ENCODE measurements around the gene TEDC1. TPM values are rescaled to one million over a fixed set of nuclear protein-coding genes. Genes with fewer than 3 reads are reported as not detected.

Gene TEDC1
- polyA plus RNA-seq, 2 donors = 11.8 to 17.6 TPM

GRCh38 chr14:105484069-105484996 is 6.7 kb upstream of the TEDC1 start:
- H3K4me1 ChIP-seq (ENCODE audit: control insufficient read depth in 2 of 2, insufficient read depth in 2 of 2, low read length in 1 of 2) = peaks cover 14 to 57% of the 10 kb centered on the region in 2 donors
- 50 to 60% methylated on average over 20 of the region's 20 CpGs for WGBS, 2 donors
- H3K36me3 ChIP-seq (ENCODE audit: control insufficient read depth in 2 of 2, insufficient read depth in 2 of 2, low read length in 1 of 2) = no peaks in the 10 kb centered on the region
- no peaks in the 10 kb centered on the region for H3K27me3 ChIP-seq (ENCODE audit: control insufficient read depth in 1 of 2, insufficient read depth in 2 of 2, low read length in 2 of 2)
- peak overlapping the region; percentile 46 to 60 for H3K27ac ChIP-seq (ENCODE audit: low read depth in 2 of 2, low read length in 1 of 2)
- H3K4me3 ChIP-seq (ENCODE audit: low read depth in 1 of 2, low read length in 2 of 2) = no peak overlapping the region
- H3K9me3 ChIP-seq (ENCODE audit: control insufficient read depth in 2 of 2, insufficient read depth in 1 of 2, low read depth in 1 of 2, low read length in 1 of 2) = no peaks in the 10 kb centered on the region

DNA sequence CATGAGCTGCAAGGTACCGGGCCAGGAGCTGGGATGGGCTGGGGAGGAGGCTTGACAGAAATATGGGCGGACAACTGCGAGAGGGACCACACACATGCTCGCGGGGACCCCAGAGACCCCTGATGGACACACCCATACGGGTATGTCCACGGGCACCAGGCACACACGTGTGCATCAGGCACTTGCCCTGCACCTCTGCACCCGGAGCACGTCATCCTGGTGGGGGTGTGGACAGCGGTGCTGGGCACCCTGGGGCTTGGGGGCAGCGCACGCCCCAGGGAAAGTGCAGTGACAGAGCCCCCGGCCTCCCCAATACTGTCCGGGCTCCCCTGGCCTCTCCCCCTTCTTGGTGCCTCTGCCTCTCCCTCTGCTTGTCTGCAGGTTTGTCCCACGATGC is 6.1 kb upstream of the TEDC1 start:
- H3K4me3 ChIP-seq (ENCODE audit: low read depth in 1 of 2, low read length in 2 of 2) = no peak overlapping the region
- peaks cover 15 to 58% of the 10 kb centered on the region in 2 donors for H3K4me1 ChIP-seq (ENCODE audit: control insufficient read depth in 2 of 2, insufficient read depth in 2 of 2, low read length in 1 of 2)
- 79 to 90% methylated on average over 16 of the region's 16 CpGs for WGBS, 2 donors
- no peaks in the 10 kb centered on the region for H3K27me3 ChIP-seq (ENCODE audit: control insufficient read depth in 1 of 2, insufficient read depth in 2 of 2, low read length in 2 of 2)
- H3K9me3 ChIP-seq (ENCODE audit: control insufficient read depth in 2 of 2, insufficient read depth in 1 of 2, low read depth in 1 of 2, low read length in 1 of 2) = no peaks in the 10 kb centered on the region
- H3K36me3 ChIP-seq (ENCODE audit: control insufficient read depth in 2 of 2, insufficient read depth in 2 of 2, low read length in 1 of 2) = no peaks in the 10 kb centered on the region
- peak overlapping the region; percentile 29 to 46 for H3K27ac ChIP-seq (ENCODE audit: low read depth in 2 of 2, low read length in 1 of 2)

DNA sequence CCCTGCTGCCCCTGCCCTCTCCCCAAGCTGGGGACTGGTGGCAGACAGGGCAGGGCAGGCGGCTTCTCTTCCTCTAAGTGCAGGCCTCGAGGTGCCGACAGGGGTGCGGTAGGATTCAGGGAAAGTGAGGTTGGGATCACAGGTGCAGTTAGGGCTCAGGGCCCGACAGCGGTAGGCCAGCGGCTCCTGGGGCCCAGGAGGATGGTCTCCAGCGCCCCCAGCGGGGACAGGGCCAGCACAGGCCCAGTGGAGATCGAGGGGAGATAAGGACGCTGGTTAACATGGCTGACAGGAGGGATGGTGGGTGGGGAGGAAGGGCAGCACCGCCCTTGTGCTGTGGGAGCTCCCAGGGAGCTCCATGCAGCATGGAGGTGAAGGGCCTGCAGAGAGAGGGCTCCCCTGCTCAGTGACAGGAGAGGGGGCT is 5.3 kb upstream of the TEDC1 start:
- Histone ChIP-seq H3K4me3 (ENCODE audit: low read depth in 1 of 2, low read length in 2 of 2) (no peak overlapping the region), H3K36me3 (ENCODE audit: control insufficient read depth in 2 of 2, insufficient read depth in 2 of 2, low read length in 1 of 2) (no peaks in the 10 kb centered on the region), H3K27ac (ENCODE audit: low read depth in 2 of 2, low read length in 1 of 2) (peak overlapping the region; percentile 29 to 91), H3K9me3 (ENCODE audit: control insufficient read depth in 2 of 2, insufficient read depth in 1 of 2, low read depth in 1 of 2, low read length in 1 of 2) (no peaks in the 10 kb centered on the region), H3K4me1 (ENCODE audit: control insufficient read depth in 2 of 2, insufficient read depth in 2 of 2, low read length in 1 of 2) (peaks cover 15 to 52% of the 10 kb centered on the region in 2 donors), H3K27me3 (ENCODE audit: control insufficient read depth in 1 of 2, insufficient read depth in 2 of 2, low read length in 2 of 2) (no peaks in the 10 kb centered on the region)
- WGBS, 2 donors = 48 to 52% methylated on average over 12 of the region's 12 CpGs

DNA sequence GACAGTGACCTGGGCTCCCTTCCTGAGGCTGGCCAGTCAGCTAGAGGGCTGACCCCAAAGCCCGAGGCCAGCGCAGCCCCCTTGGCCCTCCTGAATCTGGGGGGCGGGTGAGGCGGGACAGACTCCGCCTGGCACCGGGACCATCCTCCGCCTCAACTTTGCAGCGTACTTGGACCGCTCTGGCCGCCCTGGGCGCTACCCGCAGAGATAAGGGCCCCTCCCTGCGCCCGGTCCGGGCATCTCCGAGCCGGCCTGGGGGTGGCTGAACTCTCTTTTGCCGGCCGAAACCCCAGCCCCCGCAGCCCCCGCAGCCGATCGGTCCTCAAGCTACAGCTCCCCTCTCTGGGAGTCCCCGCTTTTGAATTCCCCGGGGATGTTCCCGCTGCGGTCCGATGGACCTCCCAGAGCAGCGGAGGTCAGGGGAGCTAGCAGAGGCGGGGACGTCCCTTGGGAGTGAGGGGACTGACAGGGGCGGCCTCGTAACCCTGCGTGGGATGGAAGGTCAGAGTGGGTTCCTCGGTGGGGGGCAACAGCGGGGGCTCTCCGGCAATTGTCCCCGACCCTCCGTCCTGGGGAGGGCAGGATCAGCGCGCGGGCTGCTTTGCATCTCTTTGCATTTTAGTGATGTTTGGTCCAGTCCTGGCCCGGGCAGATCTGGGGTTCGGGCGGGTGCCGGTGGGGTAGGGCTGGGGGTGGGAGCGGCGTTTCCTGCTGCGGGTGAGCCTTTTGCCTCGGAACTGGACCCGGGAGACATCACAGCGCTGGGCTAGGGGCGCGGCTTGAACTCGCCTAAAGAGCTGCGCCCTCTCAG is 4.7 kb upstream of the TEDC1 start, which contains the start of gene CRIP1:
Gene CRIP1, plus strand, starts transcription at position 724 of the 811 bp plus-strand sequence. CDS start 374 bp downstream, outside the sequence.
- H3K27ac ChIP-seq (ENCODE audit: low read depth in 2 of 2, low read length in 1 of 2) = peak within 1 kb of the TSS; percentile 82 to 91
- no peaks in the 10 kb centered on the region for H3K36me3 ChIP-seq (ENCODE audit: control insufficient read depth in 2 of 2, insufficient read depth in 2 of 2, low read length in 1 of 2)
- peak within 1 kb of the TSS; percentile 41 to 58 for H3K4me3 ChIP-seq (ENCODE audit: low read depth in 1 of 2, low read length in 2 of 2)
- H3K9me3 ChIP-seq (ENCODE audit: control insufficient read depth in 2 of 2, insufficient read depth in 1 of 2, low read depth in 1 of 2, low read length in 1 of 2) = no peaks in the 10 kb centered on the region
- H3K4me1 ChIP-seq (ENCODE audit: control insufficient read depth in 2 of 2, insufficient read depth in 2 of 2, low read length in 1 of 2) = peaks cover 15 to 47% of the 10 kb centered on the region in 2 donors
- WGBS, 2 donors = 14 to 19% methylated on average over 55 to 56 of the region's 56 CpGs
- no peaks in the 10 kb centered on the region for H3K27me3 ChIP-seq (ENCODE audit: control insufficient read depth in 1 of 2, insufficient read depth in 2 of 2, low read length in 2 of 2)

- no peaks in the 10 kb centered on the region for H3K36me3 ChIP-seq (ENCODE audit: control insufficient read depth in 2 of 2, insufficient read depth in 2 of 2, low read length in 1 of 2)
- 1 to 2% methylated on average over 38 to 45 of the region's 45 CpGs for WGBS, 2 donors
- no peaks in the 10 kb centered on the region for H3K9me3 ChIP-seq (ENCODE audit: control insufficient read depth in 2 of 2, insufficient read depth in 1 of 2, low read depth in 1 of 2, low read length in 1 of 2)
- H3K27me3 ChIP-seq (ENCODE audit: control insufficient read depth in 1 of 2, insufficient read depth in 2 of 2, low read length in 2 of 2) = no peaks in the 10 kb centered on the region
- H3K4me1 ChIP-seq (ENCODE audit: control insufficient read depth in 2 of 2, insufficient read depth in 2 of 2, low read length in 1 of 2) = peaks cover 18 to 45% of the 10 kb centered on the region in 2 donors
- H3K4me3 ChIP-seq (ENCODE audit: low read depth in 1 of 2, low read length in 2 of 2) = peak overlapping the region; percentile 41 to 58
- peak overlapping the region; percentile 82 to 91 for H3K27ac ChIP-seq (ENCODE audit: low read depth in 2 of 2, low read length in 1 of 2)
Observed at GRCh38 chr14:105486974-105487448, 4.0 kb upstream of the TEDC1 start.

- no peaks in the 10 kb centered on the region for H3K36me3 ChIP-seq (ENCODE audit: control insufficient read depth in 2 of 2, insufficient read depth in 2 of 2, low read length in 1 of 2)
- WGBS, 2 donors = 2 to 5% methylated on average over 29 to 48 of the region's 48 CpGs
Observed at GRCh38 chr14:105487449-105487985, 3.5 kb upstream of the TEDC1 start.

GRCh38 chr14:105487986-105488777 is 2.9 kb upstream of the TEDC1 start:
- peak overlapping the region; percentile 95 for H3K27ac ChIP-seq (ENCODE audit: low read depth in 2 of 2, low read length in 1 of 2)
- H3K9me3 ChIP-seq (ENCODE audit: control insufficient read depth in 2 of 2, insufficient read depth in 1 of 2, low read depth in 1 of 2, low read length in 1 of 2) = no peaks in the 10 kb centered on the region
- no peaks in the 10 kb centered on the region for H3K27me3 ChIP-seq (ENCODE audit: control insufficient read depth in 1 of 2, insufficient read depth in 2 of 2, low read length in 2 of 2)
- H3K4me3 ChIP-seq (ENCODE audit: low read depth in 1 of 2, low read length in 2 of 2) = peak overlapping the region; percentile 41 to 58
- no peaks in the 10 kb centered on the region for H3K36me3 ChIP-seq (ENCODE audit: control insufficient read depth in 2 of 2, insufficient read depth in 2 of 2, low read length in 1 of 2)
- H3K4me1 ChIP-seq (ENCODE audit: control insufficient read depth in 2 of 2, insufficient read depth in 2 of 2, low read length in 1 of 2) = peaks cover 17 to 37% of the 10 kb centered on the region in 2 donors
- WGBS, 2 donors = 27 to 47% methylated on average over 19 to 26 of the region's 26 CpGs

More at GRCh38 chr14:105487449-105487985, 3.5 kb upstream of the TEDC1 start:
- Histone ChIP-seq H3K4me3 (ENCODE audit: low read depth in 1 of 2, low read length in 2 of 2) (peak overlapping the region; percentile 41 to 58), H3K27ac (ENCODE audit: low read depth in 2 of 2, low read length in 1 of 2) (peak overlapping the region; percentile 82 to 91), H3K9me3 (ENCODE audit: control insufficient read depth in 2 of 2, insufficient read depth in 1 of 2, low read depth in 1 of 2, low read length in 1 of 2) (no peaks in the 10 kb centered on the region), H3K4me1 (ENCODE audit: control insufficient read depth in 2 of 2, insufficient read depth in 2 of 2, low read length in 1 of 2) (peaks cover 17 to 44% of the 10 kb centered on the region in 2 donors), H3K27me3 (ENCODE audit: control insufficient read depth in 1 of 2, insufficient read depth in 2 of 2, low read length in 2 of 2) (no peaks in the 10 kb centered on the region)

- Histone ChIP-seq H3K36me3 (ENCODE audit: control insufficient read depth in 2 of 2, insufficient read depth in 2 of 2, low read length in 1 of 2) (no peaks in the 10 kb centered on the region), H3K27ac (ENCODE audit: low read depth in 2 of 2, low read length in 1 of 2) (peak overlapping the region; percentile 95), H3K4me1 (ENCODE audit: control insufficient read depth in 2 of 2, insufficient read depth in 2 of 2, low read length in 1 of 2) (peaks cover 14 to 30% of the 10 kb centered on the region in 2 donors), H3K27me3 (ENCODE audit: control insufficient read depth in 1 of 2, insufficient read depth in 2 of 2, low read length in 2 of 2) (no peaks in the 10 kb centered on the region), H3K4me3 (ENCODE audit: low read depth in 1 of 2, low read length in 2 of 2) (peak overlapping the region in 1 of 2 donors; percentile 1), H3K9me3 (ENCODE audit: control insufficient read depth in 2 of 2, insufficient read depth in 1 of 2, low read depth in 1 of 2, low read length in 1 of 2) (no peaks in the 10 kb centered on the region)
- WGBS, 2 donors = 42 to 61% methylated on average over 20 of the region's 20 CpGs
Observed at GRCh38 chr14:105488781-105489541, 2.1 kb upstream of the TEDC1 start.

All from esophagus (tissue), 2 donors.